ENCODE data around the gene LXN. TPM values are rescaled to one million over a fixed set of nuclear protein-coding genes. Genes with fewer than 3 reads are reported as not detected.

Gene LXN
- total RNA-seq, 1 experiment from 2014 or later = 301 TPM

GRCh38 chr3:158642474-158643210 is 29.8 kb downstream of the LXN start:
- ChIA-PET CTCF (no interaction called here), POLR2A (no interaction called here)
- DNase-seq (ENCODE audit: low read depth, low spot score) = no peak
- H3K4me1 ChIP-seq (ENCODE audit: control insufficient read depth, insufficient read depth, low read length) = peaks cover 21% of the 10 kb centered on the region
- no peak overlapping the region for H3K27ac ChIP-seq (ENCODE audit: low read length)
- no peaks in the 10 kb centered on the region for H3K9me3 ChIP-seq (ENCODE audit: control insufficient read depth, insufficient read depth, low read depth, low read length)
- H3K4me3 ChIP-seq (ENCODE audit: low read depth in 2 of 2, low read length in 2 of 2) = no peak overlapping the region
- intact Hi-C loops (cut with micrococcal nuclease; ENCODE audit: unreplicated experiment) (loop anchor here (10.0 kb wide), 2 partner anchors 68 to 98 kb away; partner anchors contain the start of gene MLF1), in situ Hi-C loops (cut with HindIII; ENCODE audit: low pct_unique_long_range_greater_than_20kb, low sequenced_read_pairs) (no loop called here)
- ATAC-seq = no peak
- H3K27me3 ChIP-seq (ENCODE audit: control insufficient read depth, insufficient read depth, low read length) = no peaks in the 10 kb centered on the region
- peaks cover 20% of the 10 kb centered on the region for H3K36me3 ChIP-seq (ENCODE audit: control insufficient read depth, insufficient read depth, low read length)
- BruUV-seq (replicated peaks) = no TSS peak
- TF ChIP-seq SIN3A (IDR thresholded peaks at IDR 0.05; ENCODE audit: borderline replicate concordance, insufficient read depth, low read depth, low read length) (no peak), TCF7L2 (IDR thresholded peaks at IDR 0.05; ENCODE audit: low read depth, low read length) (no peak), POLR2AphosphoS5 (IDR thresholded peaks at IDR 0.05; ENCODE audit: low read depth, low read length) (no peak), REST (IDR thresholded peaks at IDR 0.05; ENCODE audit: insufficient read depth in 1 of 2, low read depth in 2 of 2, low read length in 1 of 2) (no peak), CTCF (IDR thresholded peaks at IDR 0.05) (no peak)

- no TSS peak for BruUV-seq (replicated peaks)
- ATAC-seq = no peak
- intact Hi-C loops (cut with micrococcal nuclease; ENCODE audit: unreplicated experiment) = loop anchor here (10.0 kb wide), 2 partner anchors 67 to 97 kb away; partner anchors contain the start of gene MLF1
- H3K9me3 ChIP-seq (ENCODE audit: control insufficient read depth, insufficient read depth, low read depth, low read length) = no peaks in the 10 kb centered on the region
- TF ChIP-seq SIN3A (IDR thresholded peaks at IDR 0.05; ENCODE audit: borderline replicate concordance, insufficient read depth, low read depth, low read length) (no peak), POLR2AphosphoS5 (IDR thresholded peaks at IDR 0.05; ENCODE audit: low read depth, low read length) (no peak), REST (IDR thresholded peaks at IDR 0.05; ENCODE audit: insufficient read depth in 1 of 2, low read depth in 2 of 2, low read length in 1 of 2) (no peak), CTCF (IDR thresholded peaks at IDR 0.05) (no peak), TCF7L2 (IDR thresholded peaks at IDR 0.05; ENCODE audit: low read depth, low read length) (no peak)
- in situ Hi-C loops (cut with HindIII; ENCODE audit: low pct_unique_long_range_greater_than_20kb, low sequenced_read_pairs) = no loop called here
- POLR2A ChIA-PET = no interaction called here
- CTCF ChIA-PET = no interaction called here
- no peak for DNase-seq (ENCODE audit: low read depth, low spot score)
- H3K27ac ChIP-seq (ENCODE audit: low read length) = no peak overlapping the region
- H3K36me3 ChIP-seq (ENCODE audit: control insufficient read depth, insufficient read depth, low read length) = peaks cover 14% of the 10 kb centered on the region
- no peaks in the 10 kb centered on the region for H3K27me3 ChIP-seq (ENCODE audit: control insufficient read depth, insufficient read depth, low read length)
- no peak overlapping the region for H3K4me3 ChIP-seq (ENCODE audit: low read depth in 2 of 2, low read length in 2 of 2)
- H3K4me1 ChIP-seq (ENCODE audit: control insufficient read depth, insufficient read depth, low read length) = peaks cover 21% of the 10 kb centered on the region
These were observed 30.4 kb downstream of the LXN start for GRCh38 chr3:158642005-158642404.

Data from Panc1 (cell line).